8988T (cell line): ENCODE data around the gene TPSAB1.
"Not testable (repeated sequence)": the region's sequence is repeated elsewhere in the genome, so short reads cannot be mapped to it uniquely, and the experiment has no call there.

ENCODE experiments used
- DNase-seq: peaks from one replicate; pipeline ENCODE4 v3.0.0; 2011

The TPSAB1 gene

DNA sequence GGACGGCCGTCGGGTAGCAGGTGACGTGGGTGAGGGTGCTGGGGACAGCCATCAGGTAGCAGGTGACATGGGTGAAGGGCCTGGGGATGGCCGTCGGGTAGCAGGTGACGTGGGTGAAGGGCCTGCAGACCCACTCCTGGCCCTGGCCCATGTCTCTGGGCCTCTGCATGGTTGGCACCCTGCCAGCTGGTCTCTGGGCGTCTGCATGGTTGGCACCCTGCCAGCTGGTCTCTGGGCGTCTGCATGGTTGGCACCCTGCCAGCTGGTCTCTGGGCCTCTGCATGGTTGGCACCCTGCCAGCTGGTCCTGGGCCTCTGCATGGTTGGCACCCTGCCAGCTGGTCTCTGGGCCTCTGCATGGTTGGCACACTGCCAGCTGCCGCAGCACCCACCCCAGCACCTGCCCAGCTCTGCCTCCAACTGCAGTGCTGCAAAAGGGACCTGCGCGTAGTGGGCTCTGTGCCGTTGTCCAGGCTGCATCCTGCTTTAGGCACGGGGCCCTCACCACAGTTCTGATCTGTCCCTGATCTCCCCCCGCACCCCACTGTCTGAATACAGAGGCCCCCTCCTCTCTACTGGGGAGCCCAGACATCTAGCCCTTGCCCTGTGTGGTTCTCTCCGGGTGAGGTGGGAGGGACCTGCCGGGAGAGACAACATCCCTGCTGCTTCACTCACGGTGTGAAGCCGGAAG is 31.4 kb downstream of the TPSAB1 start:
- DNase-seq: not testable (repeated sequence)

DNA sequence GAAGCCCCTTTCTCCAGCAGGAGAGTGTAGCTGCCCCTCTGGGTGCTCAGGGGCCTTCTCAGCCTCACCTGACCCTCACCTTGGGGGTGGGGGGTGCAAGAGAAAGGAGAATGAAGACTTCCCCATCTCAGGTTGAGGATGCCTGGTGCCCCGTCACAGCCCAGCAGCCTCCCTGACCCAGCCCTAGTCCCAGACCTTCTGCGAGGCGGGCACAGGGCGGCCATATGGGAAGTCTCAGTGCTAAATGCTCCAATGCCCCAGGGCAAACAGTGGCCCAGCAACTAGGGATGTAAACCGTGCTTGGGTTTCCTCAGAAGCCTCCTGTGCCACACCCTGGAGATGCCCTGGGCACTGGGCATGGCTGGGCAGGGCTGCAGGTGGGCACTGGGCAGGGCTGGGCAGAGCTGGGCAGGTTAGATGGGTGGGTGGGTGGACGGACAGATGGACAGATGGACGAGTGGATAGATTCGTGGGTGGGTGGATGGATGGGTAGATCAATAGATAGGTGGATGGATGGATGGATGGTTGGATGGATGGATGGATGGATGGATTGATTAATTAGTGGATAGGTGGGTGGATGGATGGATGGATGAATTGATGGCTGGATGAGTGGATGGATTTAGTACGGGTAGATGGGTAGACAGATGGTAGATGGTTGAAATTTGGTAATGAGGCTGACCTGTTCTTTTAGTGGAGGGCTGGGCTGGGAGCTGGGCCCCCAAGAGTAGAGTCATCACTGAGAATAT is 32.1 kb downstream of the TPSAB1 start:
- DNase-seq: no peak

GRCh38 chr16:1273816-1274215 is 33.3 kb downstream of the TPSAB1 start:
- DNase-seq: no peak

- no peak for DNase-seq
Observed at GRCh38 chr16:1274767-1275166, 34.3 kb downstream of the TPSAB1 start.

DNA sequence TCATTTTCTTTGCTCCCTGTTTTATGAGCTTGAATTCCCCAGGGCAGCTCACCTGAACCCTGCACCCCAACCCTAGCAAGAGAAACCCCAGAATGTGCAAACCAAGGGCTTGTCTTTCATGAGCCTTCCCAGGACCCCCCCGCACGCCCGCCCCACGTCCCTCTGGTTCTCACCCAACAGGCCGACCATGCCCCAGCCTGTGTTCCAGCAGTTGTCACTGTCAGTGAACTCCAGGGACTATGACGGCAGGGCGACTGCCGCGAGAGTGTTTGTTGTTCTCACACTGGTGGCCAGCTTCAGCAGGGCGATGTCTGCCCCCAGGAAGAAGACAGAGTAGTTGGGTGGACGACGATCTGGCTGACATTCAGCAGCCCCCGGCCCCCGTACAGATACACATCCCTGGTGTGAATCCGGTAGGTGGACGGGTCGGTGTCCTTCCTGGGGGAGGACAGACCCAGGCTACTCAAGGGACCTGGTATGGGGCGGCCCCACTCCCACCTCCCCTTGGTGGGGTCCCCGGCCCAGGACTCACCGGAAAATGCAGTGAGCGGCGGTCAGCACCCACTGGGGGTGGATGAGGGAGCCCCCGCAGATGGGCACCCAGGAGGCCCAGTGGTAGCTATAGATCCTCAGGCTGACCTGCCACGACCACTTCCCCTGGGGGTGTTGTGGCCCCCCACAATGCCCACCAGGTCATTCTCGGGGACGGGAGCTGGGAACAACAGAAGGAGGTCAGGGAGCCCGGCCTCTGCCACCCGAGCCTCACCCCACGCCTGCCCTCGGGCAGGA is 35.5 kb downstream of the TPSAB1 start:
- DNase-seq: no peak

DNA sequence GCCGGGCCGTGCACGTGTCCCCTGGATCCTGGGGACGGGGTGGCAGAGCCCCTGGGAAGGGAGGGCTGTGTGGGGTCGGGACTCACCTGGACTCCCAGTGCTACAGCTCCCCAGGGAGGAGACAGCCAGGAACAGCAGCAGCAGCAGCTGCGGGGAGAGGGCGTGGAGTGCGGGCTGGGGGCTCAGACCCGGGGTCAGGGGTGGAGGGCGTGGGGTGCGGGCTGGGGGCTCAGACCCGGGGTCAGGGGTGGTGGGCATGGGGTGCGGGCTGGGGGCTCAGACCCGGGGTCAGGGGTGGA is 36.0 kb downstream of the TPSAB1 start:
- no peak for DNase-seq

- DNase-seq: no peak
Observed at GRCh38 chr16:1277151-1277598, 36.7 kb downstream of the TPSAB1 start.

DNA sequence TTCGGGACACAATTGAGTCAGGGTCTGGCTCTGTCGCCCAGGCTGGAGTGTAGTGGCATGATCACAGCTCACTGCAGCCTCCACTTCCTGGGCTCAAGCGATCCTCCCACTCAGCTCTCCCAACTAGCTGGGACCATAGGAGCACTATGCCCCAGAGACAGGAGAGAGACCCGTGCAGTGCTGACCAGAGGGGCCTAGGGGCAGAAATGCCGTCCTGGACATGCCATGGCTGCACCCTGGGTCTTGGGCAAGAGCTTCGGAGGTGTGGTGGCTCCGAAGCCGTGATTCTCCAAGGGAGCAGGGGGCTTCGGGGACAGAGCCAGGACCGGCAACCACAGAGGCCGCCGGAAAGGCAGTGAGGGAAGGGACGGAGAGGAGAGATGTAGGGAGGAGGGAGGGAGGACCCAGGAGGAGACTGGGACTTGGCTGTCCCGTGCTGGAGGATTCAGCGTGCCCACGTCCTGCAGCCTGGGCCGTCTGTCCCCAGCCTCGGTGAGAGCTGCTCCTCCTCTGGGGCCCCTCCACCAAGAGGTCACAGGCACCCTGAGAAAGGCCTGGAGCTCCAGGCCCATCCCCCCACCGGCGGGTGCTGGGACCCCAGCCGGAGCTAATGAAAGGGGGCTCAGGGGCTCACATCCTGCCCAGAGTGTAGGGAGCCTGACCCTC is 37.2 kb downstream of the TPSAB1 start:
- no peak for DNase-seq

- DNase-seq: no peak
Observed at GRCh38 chr16:1278477-1278876, 38.0 kb downstream of the TPSAB1 start.

GRCh38 chr16:1279081-1279944 is 38.8 kb downstream of the TPSAB1 start:
- DNase-seq: no peak

DNA sequence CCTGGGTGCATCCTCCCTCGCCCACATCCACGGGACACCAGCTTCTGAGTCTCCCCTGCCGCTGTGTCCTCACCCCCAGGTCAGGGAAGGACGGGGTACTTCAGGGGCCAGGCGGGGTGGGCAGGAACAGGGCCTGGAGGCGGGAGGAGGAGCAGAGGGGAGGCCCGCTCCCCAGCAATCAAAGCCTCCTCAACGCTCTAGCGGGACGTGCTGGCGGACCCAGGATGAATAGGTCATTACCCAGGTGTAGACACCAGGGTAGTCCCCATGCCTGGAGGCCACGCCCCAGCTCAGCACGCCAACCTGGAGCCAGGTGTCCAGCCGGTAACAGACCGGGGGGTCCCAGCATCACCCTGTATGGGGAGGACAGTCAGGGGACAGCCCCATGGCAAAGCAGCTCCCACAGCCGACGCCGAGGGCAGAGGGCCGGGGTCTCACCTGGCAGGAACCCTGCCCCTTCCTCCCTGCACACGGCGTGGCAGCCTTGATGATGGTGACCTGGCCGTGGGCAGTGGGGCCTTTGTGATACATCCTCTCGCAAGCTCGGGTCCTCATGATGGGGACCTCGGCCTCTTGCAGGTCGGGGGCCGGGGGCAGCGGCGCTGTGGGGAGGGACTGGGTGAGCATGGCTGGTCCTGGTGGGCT is 39.6 kb downstream of the TPSAB1 start:
- no peak for DNase-seq

DNA sequence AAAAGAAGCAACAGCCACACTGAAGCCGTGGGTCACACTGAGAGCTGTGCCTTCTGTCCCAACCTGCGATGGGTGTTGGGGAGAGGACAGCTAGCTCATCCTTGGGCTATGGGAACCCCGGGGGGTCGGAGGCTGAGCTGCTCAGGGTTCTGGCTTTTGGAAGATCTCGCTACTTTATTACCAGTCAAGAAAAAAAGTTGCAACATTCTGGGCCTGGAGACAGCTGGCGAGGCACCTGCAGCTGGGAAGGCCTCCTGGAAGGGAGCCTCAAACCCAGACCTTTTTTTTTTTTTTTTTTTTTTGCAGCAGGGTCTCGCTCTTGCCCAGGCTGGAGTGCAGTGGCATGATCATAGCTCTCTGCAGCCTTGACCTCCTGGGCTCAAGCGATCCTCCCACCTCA is 40.3 kb downstream of the TPSAB1 start:
- no peak for DNase-seq

DNA sequence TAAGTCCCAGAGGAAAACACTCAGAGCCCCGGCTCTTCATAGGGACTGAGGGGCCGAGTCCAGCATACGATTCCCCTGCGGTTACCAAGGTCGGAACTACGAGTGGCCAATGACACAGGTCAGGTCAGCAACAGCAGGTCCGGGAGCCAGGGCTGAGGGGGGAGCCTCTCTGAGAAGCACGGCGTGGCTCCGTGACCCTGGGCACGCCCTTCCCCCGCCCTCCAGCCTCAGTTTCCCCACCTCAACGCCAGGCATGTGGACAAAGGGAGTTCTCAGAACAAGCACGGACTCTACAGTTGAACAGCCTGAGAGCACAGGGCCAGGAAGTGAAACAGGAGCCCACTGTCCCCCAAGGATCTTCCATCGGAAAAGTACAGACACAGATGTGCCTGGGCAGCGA is 41.0 kb downstream of the TPSAB1 start:
- no peak for DNase-seq

- no peak for DNase-seq
Observed at GRCh38 chr16:1282324-1282973, 41.9 kb downstream of the TPSAB1 start.

GRCh38 chr16:1283296-1283695 is 42.8 kb downstream of the TPSAB1 start:
- peak; percentile 13 for DNase-seq

DNA sequence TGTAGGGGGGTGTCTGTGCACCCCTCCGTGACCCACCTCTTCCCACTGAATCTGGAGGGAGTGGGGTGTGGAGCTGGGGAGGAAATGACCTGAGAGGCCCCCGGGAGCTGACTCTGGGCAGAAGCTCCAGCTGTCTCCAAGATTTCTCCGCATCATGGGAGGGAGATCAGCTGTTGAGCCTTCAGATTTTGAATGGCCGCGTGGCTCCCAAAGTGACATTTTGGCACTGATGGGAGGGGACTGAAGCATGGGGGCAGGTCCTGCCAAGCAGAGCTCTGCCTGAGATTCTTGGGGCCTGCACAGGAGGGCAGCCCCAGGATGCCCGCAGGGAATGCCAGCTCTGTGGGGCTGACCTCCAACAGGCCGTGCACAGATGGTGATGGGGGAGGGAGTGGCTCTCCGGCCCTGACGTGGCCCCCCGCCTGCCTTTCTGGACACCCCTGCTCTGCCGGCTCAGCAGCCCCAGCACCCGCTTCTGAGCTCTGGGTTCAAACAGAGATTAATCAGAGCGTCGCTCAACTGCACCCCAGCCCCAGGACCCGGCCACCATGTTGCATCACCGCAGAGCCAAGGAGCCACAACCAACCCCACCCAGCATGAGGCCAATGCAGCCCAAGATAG is 43.6 kb downstream of the TPSAB1 start:
- DNase-seq: peak; percentile 30

GRCh38 chr16:1285669-1286512 is 45.4 kb downstream of the TPSAB1 start:
- DNase-seq: peak; percentile 24

DNA sequence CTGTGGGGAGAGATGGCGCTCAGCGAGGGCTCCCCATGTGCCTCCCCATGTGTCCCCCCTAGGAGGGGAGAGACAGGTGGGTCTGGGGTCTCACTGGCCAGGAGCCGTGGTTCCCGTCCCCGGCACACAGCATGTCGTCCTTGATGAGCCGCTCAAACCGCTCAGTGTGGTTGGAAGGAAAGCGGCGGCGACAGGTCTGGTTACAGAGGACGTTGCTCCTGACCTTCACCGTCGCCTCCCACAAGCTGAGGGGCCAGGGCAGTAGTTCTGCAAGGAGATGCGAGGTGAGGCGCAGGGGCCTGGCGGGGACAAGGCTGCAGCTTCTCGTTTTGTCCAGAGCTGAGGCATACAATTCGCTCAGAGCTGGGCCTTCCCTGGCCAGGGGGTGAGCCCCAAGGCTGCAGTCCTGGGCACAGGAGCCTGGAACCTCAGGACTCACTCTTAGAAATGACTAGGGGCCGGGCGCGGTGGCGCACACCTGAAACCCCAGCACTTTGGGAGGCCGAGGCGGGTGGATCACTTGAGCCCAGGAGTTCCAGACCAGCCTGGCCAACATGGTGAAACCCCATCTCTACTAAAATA is 46.1 kb downstream of the TPSAB1 start:
- DNase-seq: peak; percentile 3

- DNase-seq: peak; percentile 7
Observed at GRCh38 chr16:1287982-1288670, 47.6 kb downstream of the TPSAB1 start.
